A673 (cell line): ENCODE measurements around the gene MYL6B.

Source experiments
- EZH2 ChIP-seq: fragments of 200-600 bp; sonication (generic); IDR thresholded peaks from 2 replicates; pipeline ENCODE4 v1.6.1; 2017; ENCODE audit warnings: borderline replicate concordance, low read depth, mild to moderate bottlenecking, mixed read lengths, antibody characterized with exemption, low read length; ENCODE audit not compliant: poor library complexity, severe bottlenecking
- TF ChIP-seq, protein P1 (sequence below): fragments of 300-800, 200-600 bp; sonication (generic); conservative IDR thresholded peaks from 2 replicates; pipeline ENCODE4 v1.5.1; 2017; ENCODE audit warnings: low read depth, mild to moderate bottlenecking, antibody characterized with exemption, low read length, moderate library complexity, mixed read lengths

DNA sequence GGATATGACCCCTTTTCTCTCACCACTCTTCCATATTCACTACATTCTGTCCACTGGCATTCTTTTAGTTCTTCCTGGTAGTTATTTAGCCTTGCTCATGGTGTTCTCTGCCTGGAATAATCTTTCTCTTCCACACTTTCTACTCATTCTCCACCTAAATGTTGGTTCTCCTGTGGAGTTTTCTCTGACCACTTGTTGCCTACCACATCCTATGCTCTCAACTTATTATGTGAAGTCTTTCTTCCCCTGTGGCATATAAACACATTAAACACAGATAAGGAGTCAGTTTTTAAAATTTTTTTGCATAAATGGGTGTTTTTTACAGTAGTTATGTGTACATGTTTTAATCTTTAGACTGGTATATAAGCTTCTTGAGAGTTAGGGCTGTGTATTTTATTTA, 40.2 kb downstream of the MYL6B start:
- TF ChIP-seq, protein P1, sequence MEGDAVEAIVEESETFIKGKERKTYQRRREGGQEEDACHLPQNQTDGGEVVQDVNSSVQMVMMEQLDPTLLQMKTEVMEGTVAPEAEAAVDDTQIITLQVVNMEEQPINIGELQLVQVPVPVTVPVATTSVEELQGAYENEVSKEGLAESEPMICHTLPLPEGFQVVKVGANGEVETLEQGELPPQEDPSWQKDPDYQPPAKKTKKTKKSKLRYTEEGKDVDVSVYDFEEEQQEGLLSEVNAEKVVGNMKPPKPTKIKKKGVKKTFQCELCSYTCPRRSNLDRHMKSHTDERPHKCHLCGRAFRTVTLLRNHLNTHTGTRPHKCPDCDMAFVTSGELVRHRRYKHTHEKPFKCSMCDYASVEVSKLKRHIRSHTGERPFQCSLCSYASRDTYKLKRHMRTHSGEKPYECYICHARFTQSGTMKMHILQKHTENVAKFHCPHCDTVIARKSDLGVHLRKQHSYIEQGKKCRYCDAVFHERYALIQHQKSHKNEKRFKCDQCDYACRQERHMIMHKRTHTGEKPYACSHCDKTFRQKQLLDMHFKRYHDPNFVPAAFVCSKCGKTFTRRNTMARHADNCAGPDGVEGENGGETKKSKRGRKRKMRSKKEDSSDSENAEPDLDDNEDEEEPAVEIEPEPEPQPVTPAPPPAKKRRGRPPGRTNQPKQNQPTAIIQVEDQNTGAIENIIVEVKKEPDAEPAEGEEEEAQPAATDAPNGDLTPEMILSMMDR, result no peak
- no peak for TF ChIP-seq EZH2
